Glomerular endothelial cell (primary cell): ENCODE data around the gene WNT1. TPM values are rescaled to one million over a fixed set of nuclear protein-coding genes. Genes with fewer than 3 reads are reported as not detected.

Experiments used
- DNase-seq: peaks from one replicate; pipeline ENCODE4 v3.0.0-alpha.2; 2011; ENCODE audit warnings: low read depth, low spot score; ENCODE audit errors: extremely low read depth
- total RNA-seq: library from RNA; depleted of rRNA; stranded (reverse); fragments of >200 nt; gene quantifications from 2 replicates; pipeline ENCODE4 v1.2.3, GENCODE V29; 2015

The WNT1 gene
- total RNA-seq, 1 donor from 2014 or later, result not detected

- DNase-seq, result no peak
Observed at GRCh38 chr12:49026678-49027480, 48.8 kb downstream of the WNT1 start.

DNA sequence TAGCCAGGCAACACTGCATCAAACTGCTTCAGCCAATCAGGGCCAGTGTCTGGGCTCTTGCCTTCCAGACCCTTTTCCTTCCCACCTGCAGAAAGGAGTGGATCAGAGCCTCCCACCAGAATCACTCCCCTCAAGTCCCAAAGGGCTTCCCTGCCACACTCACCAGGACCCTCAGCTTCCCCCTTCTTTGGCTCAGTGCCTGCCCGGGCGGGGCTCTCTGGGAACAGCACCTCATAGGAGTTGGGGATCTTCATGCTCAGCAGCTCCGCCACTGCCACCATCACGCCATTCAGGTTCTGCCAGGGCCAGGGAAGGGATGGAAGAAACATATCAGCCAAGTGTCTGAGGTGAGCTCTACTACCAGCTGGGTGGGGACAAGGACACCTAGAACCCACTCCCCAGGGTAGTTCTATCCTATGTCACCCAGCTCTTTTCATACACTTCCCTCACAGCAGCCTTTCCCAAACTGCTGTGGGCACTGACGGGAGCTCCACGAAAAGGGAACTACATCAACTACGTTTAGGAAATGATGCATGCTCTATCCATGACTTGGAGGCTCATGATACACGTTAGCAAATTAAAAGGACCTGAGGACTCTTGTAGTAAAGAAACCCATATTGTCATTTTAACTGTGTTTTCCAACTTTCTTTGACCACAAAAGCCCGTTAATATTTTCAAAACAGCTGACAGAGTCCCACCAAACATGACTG, 49.9 kb downstream of the WNT1 start:
- DNase-seq, result no peak

DNA sequence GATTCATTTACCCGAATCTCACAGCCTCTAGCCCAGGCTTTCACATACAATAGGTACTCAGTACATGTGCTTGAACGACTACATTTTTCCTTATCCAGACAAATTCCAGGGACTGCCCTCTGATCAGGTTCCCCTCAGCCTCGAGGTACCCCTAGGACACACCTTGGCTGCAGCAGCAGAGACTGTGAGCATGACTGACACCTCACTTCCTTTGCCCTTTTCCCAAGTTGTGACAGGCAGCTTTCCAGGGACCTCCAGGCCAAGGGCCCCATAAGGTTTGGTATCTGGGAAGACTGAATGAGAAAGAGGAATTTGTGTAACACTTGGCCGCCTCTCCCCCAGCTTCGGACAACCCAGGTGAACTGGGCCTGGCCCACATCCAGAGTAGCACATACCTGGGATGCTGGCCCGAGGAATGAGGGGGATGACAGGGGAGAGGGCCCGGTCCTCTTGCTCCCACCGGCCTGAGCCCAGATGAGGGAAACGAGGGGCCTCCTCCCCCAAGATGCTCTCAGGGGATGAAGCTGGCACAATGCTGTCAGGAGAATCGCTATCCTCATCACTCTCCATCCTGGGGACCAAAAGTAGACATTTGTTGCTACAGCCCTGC, 50.6 kb downstream of the WNT1 start:
- no peak for DNase-seq

DNA sequence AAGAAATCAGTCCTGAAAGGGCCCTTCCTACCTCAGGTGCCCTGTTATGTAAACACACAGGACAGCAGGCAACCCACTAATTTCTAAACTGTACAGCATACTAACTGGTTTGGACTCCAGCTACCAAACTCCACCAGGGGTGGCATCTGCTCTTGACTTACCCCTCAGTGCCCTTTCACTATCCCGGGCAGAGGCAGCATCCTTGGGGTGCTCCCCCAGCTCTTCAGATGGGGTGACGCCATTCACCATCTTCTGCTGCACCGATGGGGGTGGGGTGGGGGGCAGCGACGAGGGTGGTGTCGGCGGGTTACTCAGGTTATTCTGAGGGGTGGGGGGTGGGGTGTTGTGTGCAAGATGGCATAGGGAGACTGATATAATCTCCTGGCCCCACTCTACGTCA, 52.0 kb downstream of the WNT1 start:
- no peak for DNase-seq

DNA sequence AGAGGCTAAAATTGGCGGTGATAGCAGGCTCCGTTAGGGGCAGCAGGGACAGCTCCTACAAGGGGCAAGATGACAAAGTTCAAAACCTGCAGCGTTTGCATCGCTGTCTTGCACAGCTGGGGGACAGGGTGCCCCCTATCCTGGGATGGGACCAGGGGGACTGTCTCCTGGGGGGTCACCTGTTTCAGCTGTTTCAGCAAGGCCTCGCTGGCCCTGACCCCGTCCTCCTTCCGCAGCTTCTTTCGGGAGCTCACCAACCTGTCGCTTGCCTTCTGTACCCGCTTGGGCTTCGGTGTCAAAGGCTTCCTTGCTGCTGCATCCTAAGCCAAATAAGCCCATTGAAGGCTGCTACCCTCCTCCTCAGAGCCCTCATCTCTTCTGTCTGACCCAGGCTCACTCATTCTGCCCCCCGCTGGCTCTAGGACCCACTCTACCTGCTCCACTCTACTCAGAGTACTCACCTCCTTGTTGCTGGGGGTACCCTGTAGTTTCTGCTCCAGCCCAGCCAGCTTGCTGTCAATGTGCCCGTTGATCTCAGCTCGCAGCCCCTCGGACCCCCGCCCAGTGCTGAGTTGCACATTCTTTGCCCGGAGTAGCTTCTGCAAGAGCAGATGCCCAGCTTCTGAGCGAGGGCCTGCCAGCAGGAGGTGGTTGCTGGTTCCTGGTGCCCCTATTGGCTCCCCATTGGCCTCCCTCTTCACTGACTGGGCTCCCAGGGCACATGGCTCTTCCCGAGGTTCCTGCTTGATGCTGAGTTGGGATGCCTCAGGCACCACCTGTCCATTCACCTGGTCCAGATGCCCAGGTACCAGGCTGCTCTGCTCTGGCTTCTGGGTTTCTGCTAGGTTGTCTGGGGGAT, 52.8 kb downstream of the WNT1 start:
- no peak for DNase-seq

- no peak for DNase-seq
Observed at GRCh38 chr12:49031573-49032161, 53.5 kb downstream of the WNT1 start.

Other genes starting within 250 kb of the WNT1 start
- 37.6 and 48.5 TPM in 2 replicates for gene ADCY6, start 189.2 kb upstream of the WNT1 start, total RNA-seq
- gene CACNB3, start 159.8 kb upstream of the WNT1 start, total RNA-seq, result 22.9 and 38.2 TPM in 2 replicates
- 57.2 and 62.1 TPM in 2 replicates for gene DDX23, start 126.2 kb upstream of the WNT1 start, total RNA-seq
- gene RND1, start 112.5 kb upstream of the WNT1 start, total RNA-seq, result 4.7 and 14.9 TPM in 2 replicates
- gene FKBP11, start 52.8 kb upstream of the WNT1 start, total RNA-seq, result 16.1 and 29.7 TPM in 2 replicates
- 108 TPM in 2 replicates for gene ARF3, start 20.8 kb upstream of the WNT1 start, total RNA-seq
- gene WNT10B, start 6.6 kb upstream of the WNT1 start, total RNA-seq, result not detected in 2 replicates
- gene DDN, start 21.1 kb downstream of the WNT1 start, total RNA-seq, result 0.10 and 0.12 TPM in 2 replicates
- gene PRKAG1, start 40.5 kb downstream of the WNT1 start, total RNA-seq, result 48.6 and 56.5 TPM in 2 replicates
- gene KMT2D, start 82.5 kb downstream of the WNT1 start, total RNA-seq, result 89.2 and 117 TPM in 2 replicates
- gene RHEBL1, start 91.7 kb downstream of the WNT1 start, total RNA-seq, result 1.7 and 2.3 TPM in 2 replicates
- 0.05 and 0.29 TPM in 2 replicates for gene DHH, start 116.5 kb downstream of the WNT1 start, total RNA-seq
- gene LMBR1L, start 132.5 kb downstream of the WNT1 start, total RNA-seq, result 60.8 and 73.5 TPM in 2 replicates
- gene TUBA1B, start 153.1 kb downstream of the WNT1 start, total RNA-seq, result 1,215 and 1,250 TPM in 2 replicates
- 1,256 and 1,548 TPM in 2 replicates for gene TUBA1A, start 210.8 kb downstream of the WNT1 start, total RNA-seq